Neuron (in vitro differentiated cells): ENCODE measurements around the gene WAPL.

Experiments used
- H2AFZ ChIP-seq: one replicate; pipeline ENCODE4 v1.6.1; 2013; ENCODE audit warnings: low read depth, mild to moderate bottlenecking, inconsistent platforms, low read length, moderate library complexity
- H3K27me3 ChIP-seq: one replicate; pipeline ENCODE4 v1.6.1; 2013; ENCODE audit warnings: low read length; ENCODE audit not compliant: insufficient read depth
- H3K36me3 ChIP-seq: one replicate; pipeline ENCODE4 v1.6.1; 2013; ENCODE audit warnings: low read length; ENCODE audit not compliant: insufficient read depth
- H3K4me1 ChIP-seq: one replicate; pipeline ENCODE4 v1.6.1; 2013; ENCODE audit warnings: low read length; ENCODE audit not compliant: insufficient read depth
- H3K4me3 ChIP-seq: 2 replicates; pipeline ENCODE4 v1.5.1; 2013; ENCODE audit warnings: mild to moderate bottlenecking, low read length, moderate library complexity
- H3K9me3 ChIP-seq: one replicate; pipeline ENCODE4 v1.6.1; 2013; ENCODE audit warnings: low read length

The WAPL gene

DNA sequence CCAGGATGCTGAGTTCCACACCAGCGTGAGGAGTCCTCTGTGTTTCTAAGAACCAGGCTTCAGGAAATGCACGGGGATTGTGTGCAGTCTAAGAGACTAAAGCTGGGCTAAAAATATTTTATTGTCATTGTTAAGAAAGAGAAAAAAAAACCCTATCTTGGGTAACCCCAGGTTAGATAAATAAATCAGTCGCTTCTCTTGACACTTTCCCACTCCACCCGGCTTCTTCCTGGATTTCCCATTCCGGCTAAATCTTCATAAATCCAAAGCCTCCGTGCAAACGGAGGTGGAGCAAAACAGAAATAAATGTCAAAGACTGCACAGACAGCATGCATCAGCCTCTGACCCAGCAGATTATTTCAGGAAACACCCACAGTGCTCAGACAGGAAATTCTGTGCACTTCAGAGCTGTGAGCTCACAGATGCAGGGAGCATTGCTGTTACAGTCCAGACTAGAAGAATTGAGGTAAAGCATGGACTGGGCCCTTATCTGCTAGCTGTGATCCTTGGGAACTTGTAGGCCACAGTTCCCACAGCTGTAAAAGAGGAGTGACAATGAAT, 110.2 kb downstream of the WAPL start:
- Histone ChIP-seq H3K36me3 (no peaks in the 10 kb centered on the region), H3K9me3 (no peaks in the 10 kb centered on the region), H3K27me3 (no peaks in the 10 kb centered on the region), H3K4me3 (no peak overlapping the region), H3K4me1 (no peaks in the 10 kb centered on the region), H2AFZ (no peak overlapping the region)

DNA sequence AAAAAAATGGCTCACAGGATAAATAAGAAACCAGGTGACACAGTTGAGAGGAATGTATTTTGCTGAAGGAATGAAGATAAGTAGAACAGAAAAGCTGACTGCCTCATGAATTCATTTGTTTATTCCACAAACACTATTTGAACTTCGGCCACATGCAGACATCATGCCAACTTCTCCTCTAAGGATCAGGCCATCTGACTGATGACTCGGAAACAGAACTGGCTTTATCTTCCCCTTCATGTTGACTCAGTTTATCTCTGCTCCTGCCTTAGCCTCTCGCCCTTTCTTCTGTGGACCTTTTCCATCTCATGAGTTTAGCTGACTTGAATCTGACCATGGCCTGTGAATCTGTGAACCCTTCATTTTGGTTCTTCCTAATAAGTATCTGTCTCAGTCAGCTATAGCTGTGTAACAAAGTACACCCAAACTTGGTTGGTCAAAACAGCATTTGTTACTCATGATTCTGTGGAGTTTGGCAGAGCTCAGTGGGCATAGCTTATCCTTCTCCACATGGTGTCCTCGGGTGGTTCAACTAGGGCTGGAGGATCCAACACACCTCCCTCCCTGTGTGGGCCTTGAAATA, 111.0 kb downstream of the WAPL start:
- no peaks in the 10 kb centered on the region for H3K36me3 ChIP-seq
- no peak overlapping the region for H3K4me3 ChIP-seq
- no peaks in the 10 kb centered on the region for H3K27me3 ChIP-seq
- no peak overlapping the region for H2AFZ ChIP-seq
- H3K9me3 ChIP-seq: no peaks in the 10 kb centered on the region
- no peaks in the 10 kb centered on the region for H3K4me1 ChIP-seq

DNA sequence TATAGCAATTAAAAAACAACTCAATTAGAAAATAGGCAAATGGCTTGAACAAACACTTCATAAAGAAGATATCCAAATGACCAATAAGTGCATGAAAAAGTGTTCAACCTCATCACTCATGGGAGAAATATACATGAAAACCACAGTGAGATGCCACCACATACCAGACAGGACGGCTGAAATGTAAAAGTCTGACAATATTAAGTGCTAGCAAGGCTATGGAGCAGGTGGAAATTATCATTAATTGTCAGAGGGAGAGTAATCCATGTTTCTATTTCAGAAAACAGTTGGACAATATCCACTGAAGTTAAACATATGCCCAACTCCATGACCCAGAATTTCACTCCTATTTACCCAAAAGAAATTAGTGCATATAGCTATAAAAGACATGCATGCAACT, 112.4 kb downstream of the WAPL start:
- H3K36me3 ChIP-seq: no peaks in the 10 kb centered on the region
- no peaks in the 10 kb centered on the region for H3K27me3 ChIP-seq
- H3K4me1 ChIP-seq: no peaks in the 10 kb centered on the region
- H3K9me3 ChIP-seq: peaks cover 2% of the 10 kb centered on the region
- no peak overlapping the region for H2AFZ ChIP-seq
- no peak overlapping the region for H3K4me3 ChIP-seq

DNA sequence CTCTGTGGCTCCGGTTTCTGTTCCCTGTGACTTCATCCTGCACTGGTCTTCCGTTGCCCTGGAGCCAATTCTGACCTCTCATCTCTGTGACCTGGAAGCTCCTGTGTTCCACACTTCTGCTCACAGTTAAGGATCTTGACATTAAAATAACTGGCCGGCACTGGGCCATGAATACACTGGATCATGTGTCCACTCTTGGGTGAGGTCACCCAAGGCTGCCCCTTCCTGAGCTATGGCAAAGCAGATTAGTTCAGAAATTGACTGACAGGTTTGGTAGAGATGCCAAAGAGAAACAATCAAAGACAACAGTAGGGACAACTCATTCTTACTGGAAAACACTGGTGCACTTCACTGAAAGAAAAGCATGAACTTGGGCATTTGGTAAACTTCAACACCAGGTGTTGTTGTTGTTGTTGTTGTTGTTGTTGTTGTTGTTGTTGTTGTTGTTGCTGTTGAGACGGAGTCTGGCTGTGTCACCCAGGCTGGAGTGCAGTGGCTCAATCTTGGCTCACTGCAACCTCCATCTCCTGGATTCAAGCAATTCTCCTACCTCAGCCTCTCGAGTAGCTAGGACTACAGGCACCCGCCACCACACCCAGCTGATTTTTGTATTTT, 118.3 kb downstream of the WAPL start:
- Histone ChIP-seq H3K27me3 (peaks cover 35% of the 10 kb centered on the region), H3K4me3 (no peak overlapping the region), H3K4me1 (peaks cover 12% of the 10 kb centered on the region), H3K9me3 (peaks cover 2% of the 10 kb centered on the region), H2AFZ (no peak overlapping the region), H3K36me3 (no peaks in the 10 kb centered on the region)

DNA sequence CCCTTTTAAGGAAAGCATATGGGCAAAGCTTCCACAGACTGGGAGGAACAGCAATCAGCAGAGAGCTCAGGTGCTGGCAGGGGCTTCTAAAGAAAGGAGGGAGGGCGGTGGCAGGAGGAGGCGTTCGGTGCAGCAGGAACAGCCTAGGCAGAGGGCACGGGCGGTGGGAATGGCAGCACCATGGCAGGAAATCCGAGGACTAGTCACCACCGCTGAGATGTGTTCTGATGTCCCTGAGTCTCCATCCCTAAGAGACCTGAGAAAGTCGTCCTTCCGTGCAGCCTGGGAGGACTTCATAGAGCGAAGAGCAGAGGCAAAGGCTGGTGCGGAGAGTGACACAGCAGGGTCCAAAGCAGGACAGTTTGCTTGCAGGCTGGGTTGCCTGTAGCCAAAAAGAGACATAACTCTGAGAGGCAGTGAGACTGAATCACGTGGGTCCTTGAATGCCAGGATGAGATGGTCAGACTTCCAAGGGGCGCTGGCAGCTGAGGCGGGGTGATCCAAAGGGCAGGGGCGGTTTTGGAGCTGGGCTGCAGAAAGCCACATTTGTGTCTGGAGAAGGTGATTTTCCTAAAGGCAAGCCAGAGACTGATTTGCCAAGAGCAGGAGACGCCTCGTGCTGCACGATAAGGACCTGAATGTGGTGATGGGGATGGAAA, 119.2 kb downstream of the WAPL start:
- peaks cover 2% of the 10 kb centered on the region for H3K9me3 ChIP-seq
- H3K27me3 ChIP-seq: peaks cover 36% of the 10 kb centered on the region
- no peak overlapping the region for H2AFZ ChIP-seq
- no peaks in the 10 kb centered on the region for H3K36me3 ChIP-seq
- peaks cover 12% of the 10 kb centered on the region for H3K4me1 ChIP-seq
- no peak overlapping the region for H3K4me3 ChIP-seq

DNA sequence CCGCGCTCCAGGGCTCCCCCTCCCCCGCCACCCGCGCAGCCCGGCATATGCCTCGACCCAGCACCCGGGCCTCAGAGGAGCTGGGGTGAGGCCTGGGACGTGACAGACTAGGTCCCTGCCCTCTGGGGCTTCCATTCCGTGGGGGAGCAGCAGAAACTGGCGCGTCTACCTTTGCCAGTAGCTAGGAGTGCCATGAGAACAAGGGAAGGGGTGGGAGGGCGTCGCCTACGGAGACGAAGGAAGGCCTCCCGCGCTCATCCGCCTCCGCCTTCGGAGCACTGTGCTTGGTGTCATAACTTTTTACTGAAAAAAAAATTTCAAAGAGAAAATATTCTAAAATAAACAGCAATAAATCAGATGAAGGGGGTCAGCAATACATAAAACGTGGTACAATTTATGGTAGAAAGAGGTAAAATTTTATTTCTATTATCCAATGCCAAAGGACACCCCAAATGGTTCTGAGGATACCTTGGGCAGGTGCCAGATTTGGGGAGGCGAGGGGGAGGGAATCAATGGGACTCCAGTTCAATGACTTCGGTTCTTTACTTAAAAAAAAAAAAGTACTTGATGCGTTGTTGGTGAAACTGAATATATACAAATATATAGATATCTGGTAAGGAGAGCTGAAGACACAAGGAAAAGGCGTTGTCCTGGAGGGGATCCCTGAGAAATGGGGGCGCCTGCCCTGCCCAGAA, 119.9 kb downstream of the WAPL start:
- Histone ChIP-seq H3K27me3 (peaks cover 42% of the 10 kb centered on the region), H3K4me1 (peaks cover 12% of the 10 kb centered on the region)

DNA sequence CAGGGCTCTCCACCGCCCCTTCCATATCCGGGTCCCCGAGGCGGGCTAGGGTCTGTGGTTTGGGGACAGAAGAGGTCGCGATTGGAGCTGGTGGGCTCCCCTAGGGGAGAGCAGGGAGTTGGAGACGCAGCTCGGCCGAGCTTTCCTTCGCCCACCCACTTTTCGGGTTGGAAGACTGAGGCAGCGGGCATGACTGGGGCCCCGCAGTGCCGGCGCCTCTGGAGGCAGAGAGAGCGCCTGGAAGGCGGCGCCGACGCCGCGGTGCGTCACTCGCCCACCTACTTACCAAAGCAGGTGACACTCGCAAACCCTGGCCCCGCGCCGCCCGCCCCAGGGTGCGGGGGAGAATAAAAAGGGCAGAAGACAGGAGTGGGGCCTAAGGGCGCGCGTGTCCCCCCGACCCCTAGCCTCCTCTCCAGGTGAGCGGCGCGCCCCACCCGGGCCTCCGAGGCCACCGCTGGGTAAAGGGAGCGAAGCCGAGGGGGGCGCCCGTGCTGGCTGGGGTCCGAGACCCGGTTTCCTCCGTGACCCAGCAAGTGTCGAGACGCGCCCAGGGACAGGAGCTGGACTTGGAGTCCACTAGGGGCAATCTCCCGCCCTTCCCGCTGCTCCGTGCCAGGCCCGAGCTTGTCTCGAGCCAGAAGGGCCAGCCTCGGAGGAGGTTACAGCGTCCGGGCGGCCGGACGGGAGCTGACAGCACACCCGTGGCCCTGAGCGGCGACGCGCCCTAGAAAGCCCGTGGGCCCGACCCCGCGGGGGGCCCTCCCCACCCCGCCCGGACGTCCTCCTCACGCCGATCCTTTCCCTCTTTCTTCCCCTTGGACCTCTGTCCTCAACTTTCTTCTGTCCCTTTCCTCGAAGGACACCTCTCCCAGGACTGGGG, 120.6 kb downstream of the WAPL start:
- H3K4me1 ChIP-seq: peaks cover 12% of the 10 kb centered on the region
- peaks cover 2% of the 10 kb centered on the region for H3K9me3 ChIP-seq
- peak overlapping the region; percentile 59 for H3K4me3 ChIP-seq
- peaks cover 45% of the 10 kb centered on the region for H3K27me3 ChIP-seq
- H3K36me3 ChIP-seq: no peaks in the 10 kb centered on the region
- H2AFZ ChIP-seq: peak overlapping the region; percentile 93

More for the DNA sequence above, 119.9 kb downstream of the WAPL start:
- Histone ChIP-seq H3K36me3 (no peaks in the 10 kb centered on the region), H2AFZ (peak overlapping the region; percentile 93), H3K4me3 (peak overlapping the region; percentile 59), H3K9me3 (peaks cover 2% of the 10 kb centered on the region)

DNA sequence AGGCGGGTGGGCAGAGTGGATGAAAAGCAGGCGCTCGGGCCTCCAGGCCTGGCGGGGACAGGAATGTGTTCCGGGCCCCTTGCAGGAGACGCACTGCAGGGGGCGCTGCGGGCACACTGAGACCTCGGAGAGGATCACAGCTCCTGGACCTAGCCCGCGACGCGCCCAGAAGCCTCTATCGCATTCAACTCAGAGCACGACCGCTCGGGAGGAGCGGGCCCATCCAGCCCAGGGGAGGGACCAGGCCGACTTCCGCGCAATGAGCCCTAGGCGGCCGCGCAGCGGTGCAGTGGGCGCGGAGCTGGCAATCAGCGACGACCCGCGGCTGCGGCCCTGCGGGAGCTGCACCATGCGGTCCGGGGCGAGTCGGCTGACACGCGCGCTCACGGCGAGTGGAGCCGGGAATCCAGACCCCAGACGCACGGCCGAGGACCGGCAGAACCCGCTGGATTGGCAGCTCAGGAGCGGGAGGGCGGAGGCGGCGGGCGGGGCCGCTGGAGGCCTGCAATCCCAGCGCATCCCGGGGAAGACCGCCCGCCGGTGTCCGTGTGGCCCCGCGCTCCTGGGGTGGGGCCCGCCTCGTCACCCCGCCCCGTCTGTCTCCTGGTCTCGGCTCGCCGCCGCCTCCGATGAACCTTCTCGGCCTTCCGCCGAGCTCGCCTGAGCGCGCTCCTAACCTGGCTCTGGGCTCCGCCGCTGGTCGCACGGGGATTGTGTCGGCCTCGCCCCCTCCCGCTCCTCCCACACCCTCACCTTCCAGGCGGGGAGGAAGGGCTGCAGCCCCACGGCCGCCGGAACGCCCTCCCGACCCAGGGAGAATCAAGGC, 121.5 kb downstream of the WAPL start:
- H3K4me1 ChIP-seq: peaks cover 12% of the 10 kb centered on the region
- H3K4me3 ChIP-seq: peak overlapping the region; percentile 59
- H3K9me3 ChIP-seq: no peaks in the 10 kb centered on the region
- H3K36me3 ChIP-seq: no peaks in the 10 kb centered on the region
- H2AFZ ChIP-seq: peak overlapping the region; percentile 93
- peaks cover 45% of the 10 kb centered on the region for H3K27me3 ChIP-seq

DNA sequence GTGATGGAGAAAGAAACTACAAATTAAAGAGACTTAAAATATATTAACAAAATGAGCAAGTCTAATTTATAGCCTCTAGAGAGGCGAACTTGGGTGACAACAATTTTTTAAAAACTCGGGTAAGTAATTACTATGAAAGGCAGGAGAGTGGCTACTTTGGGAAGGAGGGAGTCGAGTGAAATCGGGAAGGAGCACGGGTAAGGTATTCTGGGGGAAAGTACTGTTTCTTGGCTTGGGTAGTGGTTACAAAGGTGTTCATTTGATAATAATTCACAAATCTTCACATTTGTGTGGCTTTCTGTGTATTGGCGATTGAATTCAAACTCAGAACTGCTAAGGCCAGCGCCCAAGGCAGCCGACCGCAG, 122.1 kb downstream of the WAPL start:
- no peaks in the 10 kb centered on the region for H3K36me3 ChIP-seq
- peaks cover 12% of the 10 kb centered on the region for H3K4me1 ChIP-seq
- H3K27me3 ChIP-seq: peaks cover 45% of the 10 kb centered on the region
- no peaks in the 10 kb centered on the region for H3K9me3 ChIP-seq
- peak overlapping the region; percentile 93 for H2AFZ ChIP-seq
- peak overlapping the region; percentile 59 for H3K4me3 ChIP-seq

DNA sequence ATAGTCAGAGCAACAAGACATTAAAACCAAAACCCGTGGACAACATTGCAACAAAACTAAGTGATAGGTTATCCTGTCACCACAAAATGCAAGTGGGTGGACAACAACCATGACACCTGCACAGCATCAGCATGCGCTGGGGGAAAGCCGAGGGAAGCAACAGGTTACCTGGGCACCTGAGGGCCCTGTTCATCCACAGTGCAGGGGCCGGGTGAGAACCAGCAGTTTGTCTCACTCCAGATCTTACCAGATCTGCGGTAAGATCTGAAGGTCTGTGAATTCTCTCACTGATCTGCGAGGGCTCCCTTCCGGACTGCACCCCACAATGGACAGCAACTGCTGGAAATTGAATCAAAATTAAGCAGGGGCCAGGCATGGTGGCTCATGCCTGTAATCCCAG, 124.5 kb downstream of the WAPL start:
- H3K9me3 ChIP-seq: no peaks in the 10 kb centered on the region
- peaks cover 12% of the 10 kb centered on the region for H3K4me1 ChIP-seq
- no peak overlapping the region for H3K4me3 ChIP-seq
- no peak overlapping the region for H2AFZ ChIP-seq
- H3K27me3 ChIP-seq: peaks cover 37% of the 10 kb centered on the region
- no peaks in the 10 kb centered on the region for H3K36me3 ChIP-seq

DNA sequence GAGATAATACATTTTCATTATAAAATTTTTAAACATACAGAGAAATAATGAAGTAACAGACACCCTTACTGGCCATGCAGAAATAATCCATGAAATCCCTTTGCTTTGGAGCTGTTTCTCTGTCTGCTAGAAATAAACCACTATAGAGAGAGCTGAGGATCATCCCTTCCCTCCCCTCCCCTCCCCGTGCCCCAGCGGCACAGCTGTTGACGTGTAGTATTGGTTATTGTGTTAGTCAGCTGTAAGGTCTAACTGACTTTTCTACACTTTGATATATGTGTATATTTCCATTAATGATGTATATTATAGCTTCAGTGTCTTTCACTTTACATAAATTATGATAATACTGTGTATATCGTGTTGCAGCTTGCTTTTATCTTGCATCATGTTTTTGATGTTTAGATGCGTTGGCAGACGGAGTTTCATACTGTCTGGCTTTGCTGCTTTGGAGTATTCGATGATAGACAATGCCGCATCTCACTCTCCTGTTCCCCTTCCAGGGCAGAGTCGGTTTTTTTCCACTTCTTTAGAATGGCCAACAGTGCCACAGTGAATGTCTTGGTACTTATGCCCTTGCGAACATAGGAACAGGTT, 127.6 kb downstream of the WAPL start:
- Histone ChIP-seq H3K4me3 (no peak overlapping the region), H2AFZ (no peak overlapping the region), H3K4me1 (no peaks in the 10 kb centered on the region), H3K9me3 (no peaks in the 10 kb centered on the region), H3K36me3 (no peaks in the 10 kb centered on the region), H3K27me3 (peaks cover 52% of the 10 kb centered on the region)
